Measurements from ENCODE around the gene NINJ1.
"Not testable (repeated sequence)": the region's sequence is repeated elsewhere in the genome, so short reads cannot be mapped to it uniquely, and the experiment has no call there.

The NINJ1 gene

GRCh38 chr9:93112116-93112863 lies 21.8 kb downstream of the NINJ1 start:
- Histone ChIP-seq H3K4me1 (ENCODE audit: control insufficient read depth, insufficient read depth, low read length) (peaks cover 8% of the 10 kb centered on the region), H3K4me3 (ENCODE audit: low read length) (no peak overlapping the region), H3K9me3 (ENCODE audit: control insufficient read depth, insufficient read depth, low read length) (no peaks in the 10 kb centered on the region), H3K27me3 (ENCODE audit: control insufficient read depth, insufficient read depth, low read length) (no peaks in the 10 kb centered on the region), H3K36me3 (ENCODE audit: control insufficient read depth, insufficient read depth, low read length) (0 out of 2 replicates have a peak, but pooled peaks cover 2% of the 10 kb centered on the region), H3K27ac (ENCODE audit: low read length) (no peak overlapping the region)
- DNase-seq (ENCODE audit: low read depth, low spot score), result no peak
- WGBS (ENCODE audit: insufficient coverage, insufficient read length), result no CpG with 5 or more reads among the region's 15 CpGs

- DNase-seq (ENCODE audit: low read depth, low spot score), result no peak
Observed at GRCh38 chr9:93111371-93112115, 22.5 kb downstream of the NINJ1 start.

DNA sequence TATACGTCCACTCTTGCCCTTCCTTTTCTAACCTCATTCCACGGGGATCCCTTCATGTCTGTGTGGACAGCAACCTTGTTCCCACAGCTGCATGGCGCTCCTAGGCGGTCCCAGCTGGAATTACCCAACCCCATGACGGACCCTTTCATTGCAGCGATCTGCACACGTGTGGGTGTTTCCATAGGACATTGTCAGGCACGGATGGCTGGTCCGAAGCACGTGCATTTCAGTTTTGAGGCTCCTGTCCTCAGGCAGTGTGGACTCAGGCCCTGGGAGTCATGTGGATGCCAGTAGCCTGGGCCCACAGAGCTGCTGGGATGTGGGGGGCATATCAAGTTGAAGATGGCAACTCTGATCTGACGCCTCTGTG lies 23.1 kb downstream of the NINJ1 start:
- Histone ChIP-seq H3K4me3 (ENCODE audit: low read length) (no peak overlapping the region), H3K27ac (ENCODE audit: low read length) (no peak overlapping the region), H3K9me3 (ENCODE audit: control insufficient read depth, insufficient read depth, low read length) (no peaks in the 10 kb centered on the region), H3K4me1 (ENCODE audit: control insufficient read depth, insufficient read depth, low read length) (peaks cover under 1% of the 10 kb centered on the region; the same call in 1 of the 2 replicates), H3K27me3 (ENCODE audit: control insufficient read depth, insufficient read depth, low read length) (no peaks in the 10 kb centered on the region), H3K36me3 (ENCODE audit: control insufficient read depth, insufficient read depth, low read length) (0 out of 2 replicates have a peak, but pooled peaks cover 2% of the 10 kb centered on the region)
- no CpG with 5 or more reads among the region's 11 CpGs for WGBS (ENCODE audit: insufficient coverage, insufficient read length)
- DNase-seq (ENCODE audit: low read depth, low spot score), result no peak

More at GRCh38 chr9:93111371-93112115, 22.5 kb downstream of the NINJ1 start:
- H3K27ac ChIP-seq (ENCODE audit: low read length), result no peak overlapping the region
- no peak overlapping the region for H3K4me3 ChIP-seq (ENCODE audit: low read length)
- peaks cover 6% of the 10 kb centered on the region for H3K4me1 ChIP-seq (ENCODE audit: control insufficient read depth, insufficient read depth, low read length)
- H3K27me3 ChIP-seq (ENCODE audit: control insufficient read depth, insufficient read depth, low read length), result no peaks in the 10 kb centered on the region
- WGBS (ENCODE audit: insufficient coverage, insufficient read length), result no CpG with 5 or more reads among the region's 18 CpGs
- 0 out of 2 replicates have a peak, but pooled peaks cover 2% of the 10 kb centered on the region for H3K36me3 ChIP-seq (ENCODE audit: control insufficient read depth, insufficient read depth, low read length)
- no peaks in the 10 kb centered on the region for H3K9me3 ChIP-seq (ENCODE audit: control insufficient read depth, insufficient read depth, low read length)

DNA sequence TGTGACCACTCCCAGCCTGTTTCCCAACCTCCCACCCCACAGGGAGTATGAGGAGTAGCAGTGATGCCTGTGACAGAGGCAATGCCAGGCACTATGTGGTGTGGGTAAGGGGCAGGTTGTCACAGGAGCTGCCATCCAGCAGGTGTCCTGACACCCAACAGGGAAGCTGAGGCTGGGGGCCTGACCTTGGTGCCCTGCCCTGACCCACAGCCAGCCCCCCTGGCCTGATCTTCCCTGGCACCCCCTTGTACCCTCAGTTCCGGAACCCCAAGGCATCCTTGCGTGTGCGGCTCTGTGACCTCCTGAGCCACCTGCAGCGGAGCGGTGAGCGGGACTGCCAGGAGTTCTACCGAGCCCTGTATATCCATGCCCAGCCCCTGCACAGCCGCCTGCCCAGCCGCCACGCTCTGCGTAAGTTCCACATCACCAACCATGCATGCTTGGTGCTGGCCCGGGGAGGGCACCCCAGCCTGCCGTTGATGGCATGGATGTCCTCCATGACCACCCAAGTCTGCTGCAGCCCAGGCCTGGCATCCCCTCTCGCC lies 23.7 kb downstream of the NINJ1 start:
- DNase-seq (ENCODE audit: low read depth, low spot score), result no peak
- H3K4me1 ChIP-seq (ENCODE audit: control insufficient read depth, insufficient read depth, low read length), result no peaks in the 10 kb centered on the region
- no peak overlapping the region for H3K4me3 ChIP-seq (ENCODE audit: low read length)
- no peak overlapping the region for H3K27ac ChIP-seq (ENCODE audit: low read length)
- no CpG with 5 or more reads among the region's 14 CpGs for WGBS (ENCODE audit: insufficient coverage, insufficient read length)
- no peaks in the 10 kb centered on the region for H3K9me3 ChIP-seq (ENCODE audit: control insufficient read depth, insufficient read depth, low read length)
- H3K27me3 ChIP-seq (ENCODE audit: control insufficient read depth, insufficient read depth, low read length), result no peaks in the 10 kb centered on the region
- H3K36me3 ChIP-seq (ENCODE audit: control insufficient read depth, insufficient read depth, low read length), result 0 out of 2 replicates have a peak, but pooled peaks cover 2% of the 10 kb centered on the region

GRCh38 chr9:93108291-93109041 lies 25.6 kb downstream of the NINJ1 start:
- H3K9me3 ChIP-seq (ENCODE audit: control insufficient read depth, insufficient read depth, low read length), result no peaks in the 10 kb centered on the region
- no peak for DNase-seq (ENCODE audit: low read depth, low spot score)
- WGBS (ENCODE audit: insufficient coverage, insufficient read length), result no CpG with 5 or more reads among the region's 15 CpGs
- H3K4me3 ChIP-seq (ENCODE audit: low read length), result no peak overlapping the region
- no peaks in the 10 kb centered on the region for H3K27me3 ChIP-seq (ENCODE audit: control insufficient read depth, insufficient read depth, low read length)
- no peak overlapping the region for H3K27ac ChIP-seq (ENCODE audit: low read length)
- no peaks in the 10 kb centered on the region for H3K36me3 ChIP-seq (ENCODE audit: control insufficient read depth, insufficient read depth, low read length)
- H3K4me1 ChIP-seq (ENCODE audit: control insufficient read depth, insufficient read depth, low read length), result no peaks in the 10 kb centered on the region

GRCh38 chr9:93107825-93108161 lies 26.3 kb downstream of the NINJ1 start:
- H3K36me3 ChIP-seq (ENCODE audit: control insufficient read depth, insufficient read depth, low read length), result no peaks in the 10 kb centered on the region
- H3K27ac ChIP-seq (ENCODE audit: low read length), result no peak overlapping the region
- no peak overlapping the region for H3K4me3 ChIP-seq (ENCODE audit: low read length)
- H3K9me3 ChIP-seq (ENCODE audit: control insufficient read depth, insufficient read depth, low read length), result no peaks in the 10 kb centered on the region
- WGBS (ENCODE audit: insufficient coverage, insufficient read length), result no CpG with 5 or more reads among the region's 6 CpGs
- H3K4me1 ChIP-seq (ENCODE audit: control insufficient read depth, insufficient read depth, low read length), result no peaks in the 10 kb centered on the region
- no peak for DNase-seq (ENCODE audit: low read depth, low spot score)
- H3K27me3 ChIP-seq (ENCODE audit: control insufficient read depth, insufficient read depth, low read length), result no peaks in the 10 kb centered on the region

GRCh38 chr9:93107151-93107824 lies 26.8 kb downstream of the NINJ1 start:
- Histone ChIP-seq H3K4me1 (ENCODE audit: control insufficient read depth, insufficient read depth, low read length) (no peaks in the 10 kb centered on the region), H3K36me3 (ENCODE audit: control insufficient read depth, insufficient read depth, low read length) (no peaks in the 10 kb centered on the region), H3K4me3 (ENCODE audit: low read length) (no peak overlapping the region), H3K27me3 (ENCODE audit: control insufficient read depth, insufficient read depth, low read length) (no peaks in the 10 kb centered on the region), H3K27ac (ENCODE audit: low read length) (no peak overlapping the region), H3K9me3 (ENCODE audit: control insufficient read depth, insufficient read depth, low read length) (no peaks in the 10 kb centered on the region)
- no CpG with 5 or more reads among the region's 14 CpGs for WGBS (ENCODE audit: insufficient coverage, insufficient read length)
- no peak for DNase-seq (ENCODE audit: low read depth, low spot score)

GRCh38 chr9:93105620-93106019 lies 28.4 kb downstream of the NINJ1 start:
- Histone ChIP-seq H3K4me1 (ENCODE audit: control insufficient read depth, insufficient read depth, low read length) (no peaks in the 10 kb centered on the region), H3K27ac (ENCODE audit: low read length) (no peak overlapping the region), H3K27me3 (ENCODE audit: control insufficient read depth, insufficient read depth, low read length) (no peaks in the 10 kb centered on the region), H3K4me3 (ENCODE audit: low read length) (no peak overlapping the region), H3K9me3 (ENCODE audit: control insufficient read depth, insufficient read depth, low read length) (no peaks in the 10 kb centered on the region), H3K36me3 (ENCODE audit: control insufficient read depth, insufficient read depth, low read length) (no peaks in the 10 kb centered on the region)
- no peak for DNase-seq (ENCODE audit: low read depth, low spot score)
- no CpG with 5 or more reads among the region's 1 CpG for WGBS (ENCODE audit: insufficient coverage, insufficient read length)

GRCh38 chr9:93101086-93101485 lies 33.0 kb downstream of the NINJ1 start:
- not testable (repeated sequence) for H3K36me3 ChIP-seq (ENCODE audit: control insufficient read depth, insufficient read depth, low read length); H3K4me3 ChIP-seq (ENCODE audit: low read length); H3K27ac ChIP-seq (ENCODE audit: low read length); H3K4me1 ChIP-seq (ENCODE audit: control insufficient read depth, insufficient read depth, low read length); H3K9me3 ChIP-seq (ENCODE audit: control insufficient read depth, insufficient read depth, low read length); H3K27me3 ChIP-seq (ENCODE audit: control insufficient read depth, insufficient read depth, low read length); DNase-seq (ENCODE audit: low read depth, low spot score)
- WGBS (ENCODE audit: insufficient coverage, insufficient read length), result no CpG with 5 or more reads among the region's 11 CpGs

DNA sequence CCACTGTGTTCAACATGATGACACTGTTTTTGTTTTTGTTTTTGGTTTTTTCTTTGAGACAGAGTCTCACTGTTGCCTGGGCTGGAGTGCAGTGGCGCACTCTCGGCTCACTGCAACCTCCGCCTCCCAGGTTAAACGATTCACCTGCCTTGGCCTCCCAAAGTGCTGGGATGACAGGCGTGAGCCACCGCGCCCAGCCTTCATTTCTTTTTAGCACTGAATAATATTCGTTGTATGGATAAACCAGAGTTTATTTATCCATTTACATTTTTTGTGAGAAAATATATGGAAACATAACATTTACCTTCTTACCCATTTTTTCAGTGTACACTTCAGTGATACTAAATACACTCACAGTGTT lies 33.8 kb downstream of the NINJ1 start:
- no peak for DNase-seq (ENCODE audit: low read depth, low spot score)
- no peaks in the 10 kb centered on the region for H3K4me1 ChIP-seq (ENCODE audit: control insufficient read depth, insufficient read depth, low read length)
- no peaks in the 10 kb centered on the region for H3K9me3 ChIP-seq (ENCODE audit: control insufficient read depth, insufficient read depth, low read length)
- no peaks in the 10 kb centered on the region; the same call in 1 of the 2 replicates for H3K36me3 ChIP-seq (ENCODE audit: control insufficient read depth, insufficient read depth, low read length)
- H3K27me3 ChIP-seq (ENCODE audit: control insufficient read depth, insufficient read depth, low read length), result no peaks in the 10 kb centered on the region
- no peak overlapping the region for H3K27ac ChIP-seq (ENCODE audit: low read length)
- H3K4me3 ChIP-seq (ENCODE audit: low read length), result no peak overlapping the region
- WGBS (ENCODE audit: insufficient coverage, insufficient read length), result no CpG with 5 or more reads among the region's 8 CpGs

All from iPS DF 6.9 (cell line).